ENCODE data around the gene PRKG2. TPM values are rescaled to one million over a fixed set of nuclear protein-coding genes. Genes with fewer than 3 reads are reported as not detected.

PRKG2 gene
- total and polyA plus RNA-seq, 2 of the 13 experiments (the other 11 are each of a cell fraction or from before 2014, with no cell fraction given), result 0.04 TPM

GRCh38 chr4:81173213-81173612, 41.8 kb downstream of the PRKG2 start:
- 0% methylated on average over 1 of the region's 1 CpG for WGBS (ENCODE audit: low lambda C conversion rate)
- ChIA-PET POLR2A (no interaction called here), CTCF (ENCODE audit: low intra/inter-chr PET ratio, low total read pairs) (no interaction called here)
- FAIRE-seq (no peak), DNase-seq (ENCODE audit: low spot score) (no peak), ATAC-seq (no peak)
- Histone ChIP-seq H3K79me2 (ENCODE audit: insufficient read depth, low read length) (no peaks in the 10 kb centered on the region), H3K27me3 (ENCODE audit: control insufficient read depth in 1 of 2, insufficient read depth in 2 of 2, low read length in 2 of 2) (no peaks in the 10 kb centered on the region), H4K20me1 (ENCODE audit: insufficient read depth, low read length) (no peaks in the 10 kb centered on the region), H3K4me1 (ENCODE audit: insufficient read depth, low read length) (no peaks in the 10 kb centered on the region), H3K4me2 (ENCODE audit: low read depth, low read length) (no peak overlapping the region), H3K9me3 (ENCODE audit: low read length) (no peaks in the 10 kb centered on the region), H3K9ac (ENCODE audit: insufficient read depth, low read depth, low read length) (no peak overlapping the region), H3K27ac (ENCODE audit: extremely low read length, insufficient read depth, low read length) (no peak overlapping the region), H2AFZ (ENCODE audit: low read length) (no peak overlapping the region), H3K4me3 (replicated peaks in 1 of 3; ENCODE audit: insufficient read depth in 1 of 3, low read depth in 2 of 3, low read length in 3 of 3) (no peak overlapping the region), H3K36me3 (replicated peaks in 1 of 2; ENCODE audit: control insufficient read depth in 1 of 2, insufficient read depth in 2 of 2, low read length in 2 of 2) (no peaks in the 10 kb centered on the region)
- in situ Hi-C loops (cut with HindIII; ENCODE audit: extremely low pct_ligation_motif_present, low pct_unique_long_range_greater_than_20kb) (no loop called here), intact Hi-C loops (cut with micrococcal nuclease; ENCODE audit: unreplicated experiment) (no loop called here)
- TF ChIP-seq MAX (IDR thresholded peaks at IDR 0.05) (no peak), DMTF1 (CRISPR knock-in tag; IDR thresholded peaks at IDR 0.05) (no peak), ZFP91 (CRISPR knock-in tag; IDR thresholded peaks at IDR 0.05; ENCODE audit: borderline replicate concordance) (no peak), IRF9 (CRISPR knock-in tag; IDR thresholded peaks at IDR 0.05; ENCODE audit: borderline replicate concordance) (no peak), TCF12 (IDR thresholded peaks at IDR 0.05) (no peak), TCF12 (CRISPR knock-in tag; IDR thresholded peaks at IDR 0.05) (no peak), PATZ1 (CRISPR knock-in tag; IDR thresholded peaks at IDR 0.05) (no peak), ZNF557 (CRISPR knock-in tag; IDR thresholded peaks at IDR 0.05) (no peak)
- no TSS peak for BruUV-seq (replicated peaks)
